Uterus (tissue), 4 donors: ENCODE measurements around the gene EDDM3A. TPM values are rescaled to one million over a fixed set of nuclear protein-coding genes. Genes with fewer than 3 reads are reported as not detected.

Experiments
- DNase-seq, 2 donors: peaks; one replicate each; pipeline ENCODE4 v3.0.0-alpha.2; 2019 to 2020
- H3K27ac ChIP-seq, 2 donors: fragments of 200-600 bp; sonication (generic); 1 replicate in 1 of 2; 2 replicates in 1 of 2; pipeline ENCODE4 v1.5.1; 2016 to 2018
- H3K27me3 ChIP-seq, 2 donors: fragments of 200-600 bp; sonication (generic); one replicate each; pipeline ENCODE4 v1.5.1; 2018 to 2019; ENCODE audit warnings: control low read depth in 1 of 2
- H3K36me3 ChIP-seq, 2 donors: fragments of 200-600 bp; sonication (generic); one replicate each; pipeline ENCODE4 v1.5.1; 2019; ENCODE audit warnings: control low read depth in 1 of 2
- H3K4me1 ChIP-seq, 2 donors: fragments of 200-600 bp; sonication (generic); one replicate each; pipeline ENCODE4 v1.5.1; 2018 to 2019; ENCODE audit warnings: control low read depth in 1 of 2
- H3K4me3 ChIP-seq, 2 donors: fragments of 200-600 bp; sonication (generic); 1 replicate in 1 of 2; 2 replicates in 1 of 2; pipeline ENCODE4 v1.5.1; 2018 to 2019; ENCODE audit warnings: mild to moderate bottlenecking in 1 of 2
- H3K9me3 ChIP-seq, 2 donors: fragments of 200-600 bp; sonication (generic); one replicate each; pipeline ENCODE4 v1.5.1; 2019; ENCODE audit warnings: control low read depth in 1 of 2
- POLR2A ChIP-seq, 2 donors: fragments of 450-650 bp; IDR thresholded peaks; one replicate each; pipeline ENCODE4 v1.6.1; 2016; ENCODE audit warnings: antibody characterized with exemption in 2 of 2, mild to moderate bottlenecking in 1 of 2, moderate library complexity in 1 of 2
- intact Hi-C: fragments of 100-400 bp; cut with DNase I; formaldehyde crosslinking; loops from one replicate; pipeline ENCODE4 v1.15.1; 2023; ENCODE audit warnings: low total_unique reads
- total RNA-seq, 4 donors: library from RNA; depleted of rRNA in 3 of 4; stranded (reverse); fragments of >200 nt in 3 of 4; gene quantifications; one replicate each; pipeline versions ENCODE4 v1.1.0 to v1.2.4, GENCODE V29; 2014 to 2023
- TF ChIP-seq, protein P1 (sequence below), 4 experiments: fragments of 200-600 bp in 2 of 4; fragments of 450-650 bp in 2 of 4; sonication (generic) in 2 of 4; IDR thresholded peaks; one replicate each; pipeline ENCODE4 v1.5.1; 2016 to 2019; ENCODE audit warnings: antibody characterized with exemption in 4 of 4, mild to moderate bottlenecking in 2 of 4, moderate library complexity in 1 of 4
- donor health status: DM: yes; HTN: yes; CAD: no.

The EDDM3A gene
- total RNA-seq, 4 donors from 2014 or later, result not detected

DNA sequence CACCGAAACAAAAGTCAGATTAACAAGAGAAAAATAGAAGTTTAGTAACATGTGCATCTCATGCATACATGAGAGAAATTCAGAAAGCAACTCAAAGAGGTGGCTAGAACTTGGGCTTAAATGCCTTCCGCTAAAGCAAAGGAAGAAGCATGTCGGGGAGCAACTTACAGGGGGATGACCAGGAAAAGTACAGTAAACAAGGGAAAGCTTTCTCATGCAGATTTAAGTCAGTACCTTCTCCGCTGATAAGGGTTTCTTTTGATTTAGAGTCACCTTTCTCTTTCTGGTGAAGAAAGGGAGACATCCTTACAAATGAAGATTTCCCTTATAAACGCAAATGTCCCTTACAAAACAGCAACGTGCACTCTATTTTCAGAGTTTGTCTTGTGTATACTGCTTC lies 29.4 kb downstream of the EDDM3A start:
- no peak overlapping the region for H3K27ac ChIP-seq
- intact Hi-C loops, result no loop called here
- H3K4me3 ChIP-seq, result no peak overlapping the region
- no peaks in the 10 kb centered on the region for H3K4me1 ChIP-seq
- H3K9me3 ChIP-seq, result no peaks in the 10 kb centered on the region
- TF ChIP-seq, protein P1, sequence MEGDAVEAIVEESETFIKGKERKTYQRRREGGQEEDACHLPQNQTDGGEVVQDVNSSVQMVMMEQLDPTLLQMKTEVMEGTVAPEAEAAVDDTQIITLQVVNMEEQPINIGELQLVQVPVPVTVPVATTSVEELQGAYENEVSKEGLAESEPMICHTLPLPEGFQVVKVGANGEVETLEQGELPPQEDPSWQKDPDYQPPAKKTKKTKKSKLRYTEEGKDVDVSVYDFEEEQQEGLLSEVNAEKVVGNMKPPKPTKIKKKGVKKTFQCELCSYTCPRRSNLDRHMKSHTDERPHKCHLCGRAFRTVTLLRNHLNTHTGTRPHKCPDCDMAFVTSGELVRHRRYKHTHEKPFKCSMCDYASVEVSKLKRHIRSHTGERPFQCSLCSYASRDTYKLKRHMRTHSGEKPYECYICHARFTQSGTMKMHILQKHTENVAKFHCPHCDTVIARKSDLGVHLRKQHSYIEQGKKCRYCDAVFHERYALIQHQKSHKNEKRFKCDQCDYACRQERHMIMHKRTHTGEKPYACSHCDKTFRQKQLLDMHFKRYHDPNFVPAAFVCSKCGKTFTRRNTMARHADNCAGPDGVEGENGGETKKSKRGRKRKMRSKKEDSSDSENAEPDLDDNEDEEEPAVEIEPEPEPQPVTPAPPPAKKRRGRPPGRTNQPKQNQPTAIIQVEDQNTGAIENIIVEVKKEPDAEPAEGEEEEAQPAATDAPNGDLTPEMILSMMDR (IDR thresholded peaks at IDR 0.05), result no peak
- TF ChIP-seq POLR2A (IDR thresholded peaks at IDR 0.05), result no peak
- DNase-seq, result no peak
- H3K27me3 ChIP-seq, result no peaks in the 10 kb centered on the region
- no peaks in the 10 kb centered on the region for H3K36me3 ChIP-seq

DNA sequence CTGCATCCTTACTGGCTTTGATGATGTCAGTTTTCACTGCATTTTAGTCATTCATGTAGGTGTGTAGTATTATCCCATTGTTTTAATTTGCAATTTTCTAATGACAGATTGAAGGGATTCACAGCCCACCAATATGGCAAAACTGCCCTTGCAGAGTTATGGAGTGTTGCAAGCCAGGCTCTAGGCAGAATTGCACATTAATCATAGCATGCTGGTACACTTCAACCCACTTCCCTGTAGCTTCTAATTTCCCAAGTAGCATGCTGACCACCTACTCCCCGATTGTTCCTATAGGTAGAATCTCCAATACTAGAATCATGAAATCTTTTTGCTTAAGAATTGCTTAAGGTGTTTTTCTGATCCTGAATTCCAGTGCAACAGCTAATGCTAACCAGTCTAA lies 30.2 kb downstream of the EDDM3A start:
- Histone ChIP-seq H3K4me3 (no peak overlapping the region), H3K27ac (no peak overlapping the region), H3K4me1 (no peaks in the 10 kb centered on the region), H3K27me3 (no peaks in the 10 kb centered on the region), H3K36me3 (no peaks in the 10 kb centered on the region), H3K9me3 (no peaks in the 10 kb centered on the region)
- no peak for DNase-seq
- no peak for TF ChIP-seq POLR2A (IDR thresholded peaks at IDR 0.05)
- TF ChIP-seq, protein P1 (IDR thresholded peaks at IDR 0.05), result no peak
- intact Hi-C loops, result no loop called here

DNA sequence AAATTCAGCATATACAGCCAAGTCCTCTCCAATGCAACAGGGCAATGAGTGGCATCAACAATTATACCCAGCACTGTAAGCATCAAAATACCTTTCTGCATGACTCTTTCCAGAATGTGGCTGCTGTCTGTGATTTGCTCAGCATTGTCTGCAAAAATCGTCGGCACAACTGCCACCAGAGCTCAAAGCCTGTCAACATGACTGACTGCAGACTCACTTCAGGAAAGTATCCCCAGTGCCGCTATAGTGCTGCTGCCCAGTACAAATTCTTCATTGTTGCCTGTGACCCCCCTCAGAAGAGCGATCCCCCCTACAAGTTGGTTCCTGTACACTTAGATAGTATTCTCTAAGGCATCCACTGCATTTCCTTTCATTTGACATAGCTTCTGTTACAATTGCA lies 36.1 kb downstream of the EDDM3A start:
- Histone ChIP-seq H3K4me3 (no peak overlapping the region), H3K27ac (peak overlapping the region in 1 of 2 donors; percentile 22)

DNA sequence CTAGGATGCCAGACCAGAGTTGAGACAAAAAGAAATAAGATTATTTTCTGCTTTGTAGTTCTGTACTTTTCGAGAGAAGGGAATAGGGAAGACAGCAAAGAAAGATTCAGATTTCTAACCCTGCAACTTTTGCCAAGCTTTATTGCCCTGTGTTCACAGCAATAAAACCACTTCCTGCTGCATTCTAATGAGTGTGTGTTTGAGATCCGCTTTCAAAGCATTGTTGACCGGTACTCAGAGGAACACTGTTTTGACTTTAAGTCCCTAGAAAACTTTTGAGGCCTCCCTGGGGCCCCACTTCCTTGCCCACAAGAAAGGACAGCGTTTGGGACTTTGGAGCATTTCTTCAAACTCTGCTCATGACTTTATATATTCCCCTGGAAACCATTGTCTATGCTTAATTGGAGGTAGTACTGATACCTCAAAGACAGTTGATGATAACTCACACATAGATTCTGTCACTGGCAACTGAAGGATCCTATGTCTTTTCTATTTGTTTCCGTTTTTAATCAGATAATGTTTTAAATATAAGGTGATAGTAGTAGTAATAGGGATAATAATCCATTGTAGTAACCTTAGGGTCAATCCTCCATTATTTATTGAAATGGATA lies 36.7 kb downstream of the EDDM3A start:
- H3K4me3 ChIP-seq, result no peak overlapping the region

More for the DNA sequence above, 36.1 kb downstream of the EDDM3A start:
- H3K27me3 ChIP-seq, result no peaks in the 10 kb centered on the region
- TF ChIP-seq POLR2A (IDR thresholded peaks at IDR 0.05), result no peak
- TF ChIP-seq, protein P1 (IDR thresholded peaks at IDR 0.05), result no peak
- no peaks in the 10 kb centered on the region for H3K4me1 ChIP-seq
- H3K36me3 ChIP-seq, result no peaks in the 10 kb centered on the region
- intact Hi-C loops, result no loop called here
- no peak for DNase-seq
- H3K9me3 ChIP-seq, result no peaks in the 10 kb centered on the region

DNA sequence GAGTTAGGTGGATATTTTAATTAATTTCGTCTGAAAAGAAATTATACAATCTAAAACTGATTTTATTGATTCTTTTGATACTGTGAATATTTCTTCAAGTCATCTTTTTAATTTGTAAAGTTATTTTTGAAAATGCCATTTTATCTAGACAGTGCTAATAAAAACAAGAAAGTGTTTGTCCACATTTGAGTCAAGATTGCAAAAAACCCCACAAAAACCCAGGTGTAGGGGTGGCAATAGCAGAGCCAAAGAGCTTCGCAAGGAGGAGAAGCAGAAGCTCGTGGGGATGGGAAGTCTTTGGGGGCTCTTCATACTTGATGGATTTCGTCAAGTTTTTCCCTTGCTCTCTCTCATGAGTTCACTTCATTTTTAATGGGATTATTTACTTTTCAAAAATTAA lies 41.3 kb downstream of the EDDM3A start:
- Histone ChIP-seq H3K27me3 (no peaks in the 10 kb centered on the region), H3K9me3 (no peaks in the 10 kb centered on the region), H3K4me1 (no peaks in the 10 kb centered on the region), H3K27ac (no peak overlapping the region), H3K36me3 (no peaks in the 10 kb centered on the region), H3K4me3 (no peak overlapping the region)
- DNase-seq, result no peak
- TF ChIP-seq POLR2A (IDR thresholded peaks at IDR 0.05), result no peak
- TF ChIP-seq, protein P1 (IDR thresholded peaks at IDR 0.05), result no peak
- intact Hi-C loops, result no loop called here

More for the DNA sequence above, 36.7 kb downstream of the EDDM3A start:
- intact Hi-C loops, result no loop called here
- no peaks in the 10 kb centered on the region for H3K36me3 ChIP-seq
- H3K27ac ChIP-seq, result peak overlapping the region in 1 of 2 donors; percentile 22
- TF ChIP-seq, protein P1 (IDR thresholded peaks at IDR 0.05), result no peak
- TF ChIP-seq POLR2A (IDR thresholded peaks at IDR 0.05), result no peak
- no peaks in the 10 kb centered on the region for H3K27me3 ChIP-seq
- DNase-seq, result no peak
- H3K4me1 ChIP-seq, result no peaks in the 10 kb centered on the region
- H3K9me3 ChIP-seq, result no peaks in the 10 kb centered on the region
